Activated CD4-positive, alpha-beta T cell treated with anti-CD3 and anti-CD28 coated beads, Interleukin-2, amount 10 ng/mL, durations not matched to agents 24 days and 14 days (primary cell): ENCODE measurements around the gene EWSR1. TPM values are rescaled to one million over a fixed set of nuclear protein-coding genes. Genes with fewer than 3 reads are reported as not detected.

Experiments used
- DNase-seq: peaks from one replicate; pipeline ENCODE4 v3.0.0; 2022
- H3K27ac Mint-ChIP-seq: one replicate; pipeline ENCODE4 v1.8.0; 2022; ENCODE audit warnings: mild to moderate bottlenecking, mixed read lengths
- H3K27me3 Mint-ChIP-seq: one replicate; pipeline ENCODE4 v1.8.0; 2022; ENCODE audit warnings: mixed read lengths
- H3K36me3 Mint-ChIP-seq: one replicate; pipeline ENCODE4 v1.8.0; 2022; ENCODE audit warnings: low read depth, mild to moderate bottlenecking, mixed read lengths
- H3K4me1 Mint-ChIP-seq: one replicate; pipeline ENCODE4 v1.8.0; 2021; ENCODE audit warnings: mixed read lengths
- H3K4me3 Mint-ChIP-seq: one replicate; pipeline ENCODE4 v1.8.0; 2022; ENCODE audit warnings: mild to moderate bottlenecking, moderate library complexity, mixed read lengths
- H3K9me3 Mint-ChIP-seq: one replicate; pipeline ENCODE4 v1.8.0; 2021; ENCODE audit warnings: mixed read lengths
- intact Hi-C: fragments of 100-400 bp; cut with micrococcal nuclease; formaldehyde crosslinking; loops from one replicate; pipeline ENCODE4 v1.15.1; 2023
- total RNA-seq: library from RNA; stranded (reverse); gene quantifications from 2 replicates; pipeline ENCODE4 v1.2.3, GENCODE V29; 2022

EWSR1 gene
- total RNA-seq, 1 donor from 2014 or later, result 445 TPM

- H3K36me3 Mint-ChIP-seq, result peaks cover 71% of the 10 kb centered on the region
- intact Hi-C loops, result loop anchor here (2.0 to 5.0 kb wide), 4 partner anchors 15 to 1351 kb away; partner anchors contain the start of genes GAS2L1, PITPNB and TBC1D10A
- peak overlapping the region; percentile 99 for H3K27ac Mint-ChIP-seq
- peak overlapping the region; percentile 99 for H3K4me3 Mint-ChIP-seq
- H3K27me3 Mint-ChIP-seq, result peaks cover 3% of the 10 kb centered on the region
- DNase-seq, result peak; percentile 71
- H3K4me1 Mint-ChIP-seq, result peaks cover 52% of the 10 kb centered on the region
- H3K9me3 Mint-ChIP-seq, result no peaks in the 10 kb centered on the region
Measured at GRCh38 chr22:29269731-29270474, 1.8 kb downstream of the EWSR1 start.

GRCh38 chr22:29270475-29271271 lies 2.6 kb downstream of the EWSR1 start:
- DNase-seq, result no peak
- H3K36me3 Mint-ChIP-seq, result peaks cover 77% of the 10 kb centered on the region
- no peaks in the 10 kb centered on the region for H3K9me3 Mint-ChIP-seq
- peak overlapping the region; percentile 87 for H3K27ac Mint-ChIP-seq
- H3K27me3 Mint-ChIP-seq, result peaks cover 3% of the 10 kb centered on the region
- intact Hi-C loops, result loop anchor here (2.0 kb wide), 1 partner anchor 14 kb away; no protein-coding TSS in a partner anchor
- H3K4me1 Mint-ChIP-seq, result peaks cover 56% of the 10 kb centered on the region
- peak overlapping the region; percentile 99 for H3K4me3 Mint-ChIP-seq

- no peak for DNase-seq
- Mint-ChIP-seq H3K4me1 (peaks cover 52% of the 10 kb centered on the region), H3K36me3 (peaks cover 84% of the 10 kb centered on the region), H3K27ac (no peak overlapping the region), H3K4me3 (no peak overlapping the region), H3K9me3 (no peaks in the 10 kb centered on the region), H3K27me3 (peaks cover 3% of the 10 kb centered on the region)
- intact Hi-C loops, result no loop called here
Measured at GRCh38 chr22:29272624-29273023, 4.6 kb downstream of the EWSR1 start.

GRCh38 chr22:29275167-29275566 lies 7.1 kb downstream of the EWSR1 start:
- H3K27ac Mint-ChIP-seq, result no peak overlapping the region
- H3K4me3 Mint-ChIP-seq, result no peak overlapping the region

GRCh38 chr22:29275819-29276565 lies 7.9 kb downstream of the EWSR1 start:
- intact Hi-C loops, result no loop called here
- peaks cover 39% of the 10 kb centered on the region for H3K4me1 Mint-ChIP-seq

More at GRCh38 chr22:29275167-29275566, 7.1 kb downstream of the EWSR1 start:
- DNase-seq, result no peak
- H3K4me1 Mint-ChIP-seq, result peaks cover 47% of the 10 kb centered on the region
- no peaks in the 10 kb centered on the region for H3K27me3 Mint-ChIP-seq
- intact Hi-C loops, result no loop called here
- H3K36me3 Mint-ChIP-seq, result peaks cover 86% of the 10 kb centered on the region
- no peaks in the 10 kb centered on the region for H3K9me3 Mint-ChIP-seq

GRCh38 chr22:29277927-29278326 lies 9.9 kb downstream of the EWSR1 start:
- intact Hi-C loops, result no loop called here
- Mint-ChIP-seq H3K27ac (no peak overlapping the region), H3K4me3 (no peak overlapping the region), H3K36me3 (peaks cover 85% of the 10 kb centered on the region), H3K4me1 (peaks cover 25% of the 10 kb centered on the region), H3K9me3 (no peaks in the 10 kb centered on the region), H3K27me3 (no peaks in the 10 kb centered on the region)
- no peak for DNase-seq

More at GRCh38 chr22:29275819-29276565, 7.9 kb downstream of the EWSR1 start:
- Mint-ChIP-seq H3K27me3 (no peaks in the 10 kb centered on the region), H3K36me3 (peaks cover 85% of the 10 kb centered on the region), H3K9me3 (no peaks in the 10 kb centered on the region), H3K4me3 (no peak overlapping the region), H3K27ac (no peak overlapping the region)
- DNase-seq, result no peak

- H3K4me3 Mint-ChIP-seq, result no peak overlapping the region
- intact Hi-C loops, result loop anchor here (2.0 kb wide), 1 partner anchor 13 kb away; no protein-coding TSS in a partner anchor
- no peak for DNase-seq
- H3K27me3 Mint-ChIP-seq, result no peaks in the 10 kb centered on the region
- no peaks in the 10 kb centered on the region for H3K9me3 Mint-ChIP-seq
- peaks cover 9% of the 10 kb centered on the region for H3K4me1 Mint-ChIP-seq
- no peak overlapping the region for H3K27ac Mint-ChIP-seq
- peaks cover 78% of the 10 kb centered on the region for H3K36me3 Mint-ChIP-seq
Measured at GRCh38 chr22:29284196-29284595, 16.1 kb downstream of the EWSR1 start.

GRCh38 chr22:29288837-29289236 lies 20.8 kb downstream of the EWSR1 start:
- intact Hi-C loops, result no loop called here
- H3K4me1 Mint-ChIP-seq, result peaks cover 13% of the 10 kb centered on the region
- H3K27me3 Mint-ChIP-seq, result no peaks in the 10 kb centered on the region
- H3K27ac Mint-ChIP-seq, result peak overlapping the region; percentile 43
- H3K4me3 Mint-ChIP-seq, result no peak overlapping the region
- H3K9me3 Mint-ChIP-seq, result no peaks in the 10 kb centered on the region
- DNase-seq, result no peak
- H3K36me3 Mint-ChIP-seq, result peaks cover 78% of the 10 kb centered on the region

- intact Hi-C loops, result no loop called here
- H3K4me1 Mint-ChIP-seq, result peaks cover 9% of the 10 kb centered on the region
Measured at GRCh38 chr22:29290061-29290460, 22.0 kb downstream of the EWSR1 start.

GRCh38 chr22:29291215-29291614 lies 23.1 kb downstream of the EWSR1 start:
- intact Hi-C loops, result no loop called here
- no peak overlapping the region for H3K27ac Mint-ChIP-seq
- H3K36me3 Mint-ChIP-seq, result peaks cover 77% of the 10 kb centered on the region

More at GRCh38 chr22:29290061-29290460, 22.0 kb downstream of the EWSR1 start:
- no peaks in the 10 kb centered on the region for H3K9me3 Mint-ChIP-seq
- H3K27me3 Mint-ChIP-seq, result no peaks in the 10 kb centered on the region
- peaks cover 79% of the 10 kb centered on the region for H3K36me3 Mint-ChIP-seq
- no peak overlapping the region for H3K4me3 Mint-ChIP-seq
- no peak for DNase-seq
- no peak overlapping the region for H3K27ac Mint-ChIP-seq

GRCh38 chr22:29292379-29292778 lies 24.3 kb downstream of the EWSR1 start:
- no peaks in the 10 kb centered on the region for H3K27me3 Mint-ChIP-seq
- H3K27ac Mint-ChIP-seq, result no peak overlapping the region
- H3K4me3 Mint-ChIP-seq, result no peak overlapping the region
- H3K9me3 Mint-ChIP-seq, result no peaks in the 10 kb centered on the region
- H3K4me1 Mint-ChIP-seq, result peaks cover 9% of the 10 kb centered on the region
- intact Hi-C loops, result no loop called here
- DNase-seq, result no peak
- H3K36me3 Mint-ChIP-seq, result peaks cover 76% of the 10 kb centered on the region

More at GRCh38 chr22:29291215-29291614, 23.1 kb downstream of the EWSR1 start:
- Mint-ChIP-seq H3K4me1 (peaks cover 9% of the 10 kb centered on the region), H3K27me3 (no peaks in the 10 kb centered on the region), H3K4me3 (no peak overlapping the region), H3K9me3 (no peaks in the 10 kb centered on the region)
- DNase-seq, result no peak

GRCh38 chr22:29298641-29299040 lies 30.6 kb downstream of the EWSR1 start:
- DNase-seq, result no peak
- intact Hi-C loops, result no loop called here
- H3K9me3 Mint-ChIP-seq, result no peaks in the 10 kb centered on the region
- no peak overlapping the region for H3K4me3 Mint-ChIP-seq
- peaks cover 60% of the 10 kb centered on the region for H3K36me3 Mint-ChIP-seq
- no peaks in the 10 kb centered on the region for H3K27me3 Mint-ChIP-seq
- no peak overlapping the region for H3K27ac Mint-ChIP-seq
- H3K4me1 Mint-ChIP-seq, result peaks cover 6% of the 10 kb centered on the region

- intact Hi-C loops, result no loop called here
- no peaks in the 10 kb centered on the region for H3K9me3 Mint-ChIP-seq
- no peak overlapping the region for H3K4me3 Mint-ChIP-seq
- H3K27me3 Mint-ChIP-seq, result peaks cover 1% of the 10 kb centered on the region
- no peak for DNase-seq
- peak overlapping the region; percentile 20 for H3K27ac Mint-ChIP-seq
- H3K36me3 Mint-ChIP-seq, result peaks cover 54% of the 10 kb centered on the region
- H3K4me1 Mint-ChIP-seq, result peaks cover 6% of the 10 kb centered on the region
Measured at GRCh38 chr22:29299136-29299900, 31.2 kb downstream of the EWSR1 start.
